Kidney (tissue), 14 donors: ENCODE results near the gene MFN1. TPM values are rescaled to one million over a fixed set of nuclear protein-coding genes. Genes with fewer than 3 reads are reported as not detected.

Experiments
- DNase-seq, 5 donors: peaks; one replicate each; pipeline ENCODE4 v3.0.0-alpha.2; 2013 to 2020
- FAIRE-seq: peaks from 2 replicates; lab custom pipeline; 2012; peaks lifted over from hg19 to GRCh38; lab: Jason Lieb, UNC
- H3K27ac ChIP-seq, 2 donors: one replicate each; pipeline ENCODE4 v1.7.0; 2013; ENCODE audit warnings: low read depth in 2 of 2, low read length in 2 of 2, inconsistent platforms in 1 of 2
- H3K27me3 ChIP-seq: one replicate; pipeline ENCODE4 v1.7.1; 2013; ENCODE audit warnings: low read length, inconsistent platforms; ENCODE audit not compliant: control insufficient read depth, insufficient read depth
- H3K36me3 ChIP-seq, 3 donors: one replicate each; pipeline versions ENCODE4 v1.7.0 to v1.7.1; 2013; ENCODE audit warnings: low read length in 3 of 3, control low read depth in 1 of 3, inconsistent platforms in 1 of 3; ENCODE audit not compliant: insufficient read depth in 3 of 3, control insufficient read depth in 2 of 3
- H3K4me1 ChIP-seq, 3 donors: one replicate each; pipeline versions ENCODE4 v1.7.0 to v1.7.1; 2013; ENCODE audit warnings: low read length in 3 of 3, inconsistent platforms in 1 of 3, low read depth in 1 of 3; ENCODE audit not compliant: control insufficient read depth in 2 of 3, insufficient read depth in 2 of 3
- H3K4me3 ChIP-seq, 3 donors: one replicate each; pipeline versions ENCODE4 v1.7.0 to v1.8.1; 2013; ENCODE audit warnings: low read length in 3 of 3, control low read depth in 1 of 3, inconsistent platforms in 1 of 3
- H3K9ac ChIP-seq, 3 donors: one replicate each; pipeline versions ENCODE4 v1.7.0 to v1.7.1; 2013; ENCODE audit warnings: low read length in 3 of 3, control low read depth in 1 of 3, inconsistent platforms in 1 of 3
- H3K9me3 ChIP-seq, 3 donors: one replicate each; pipeline versions ENCODE4 v1.7.0 to v1.7.1; 2013; ENCODE audit warnings: low read length in 3 of 3, control low read depth in 1 of 3, inconsistent platforms in 1 of 3; ENCODE audit not compliant: control insufficient read depth in 2 of 3, insufficient read depth in 1 of 3
- intact Hi-C: fragments of 100-400 bp; cut with DNase I; formaldehyde crosslinking; loops from one replicate; pipeline ENCODE4 v1.11.1; 2022
- polyA plus RNA-seq: library from polyadenylated mRNA; stranded (reverse); fragments of 350-450 nt; fragmentation: Illumina TruSeq; extraction: RNeasy Lipid Tissue Mini Kit (QIAGEN cat#74804); gene quantifications from one replicate; pipeline ENCODE4 v1.2.3, GENCODE V29; 2014; ENCODE audit warnings: low read depth, low replicate concordance; ENCODE audit not compliant: insufficient read depth
- total RNA-seq: library from RNA; stranded (reverse); fragmentation: NEBNext Ultra II Directional; extraction: Animal tissue kit (Norgen Biotek cat#: 25700); gene quantifications from one replicate; pipeline ENCODE4 v1.2.1, GENCODE V29; 2021
- TF ChIP-seq, protein P1 (sequence below): IDR thresholded peaks from 3 replicates; pipeline ENCODE4 v1.5.1; 2012; ENCODE audit warnings: mild to moderate bottlenecking, moderate library complexity, borderline replicate concordance; ENCODE audit not compliant: insufficient read depth; ENCODE audit errors: extremely low read depth
- donor health status: control.
- donor health status: control.
- donor health status: control.
- donor health status: control.
- donor health status: control.
- donor health status: DM: yes; HTN: yes; CAD: no.
- donor health status: Normal renal cell carcinoma (clear cell type).

The MFN1 gene
- total and polyA plus RNA-seq, 2 donors from 2014 or later, result 16.6 to 50.2 TPM

DNA sequence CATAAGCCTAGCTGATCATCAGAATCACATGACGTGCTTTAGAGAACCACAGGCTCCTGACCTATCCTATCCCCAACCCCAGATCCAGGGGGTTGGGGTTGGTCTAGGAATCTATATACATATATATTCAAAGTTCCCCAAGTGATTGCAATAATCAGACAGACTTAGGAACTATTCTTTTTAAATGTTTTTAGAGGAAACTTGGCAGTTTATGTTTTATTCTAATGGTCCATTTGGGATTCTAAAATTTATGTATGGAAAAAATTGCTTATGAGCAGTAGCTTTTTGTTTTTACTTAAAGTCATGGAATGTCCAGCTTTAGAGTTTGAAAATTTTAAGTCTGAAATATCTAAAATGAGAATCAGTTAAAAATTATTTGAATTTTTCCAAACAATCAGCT is 22.1 kb downstream of the MFN1 start:
- no peaks in the 10 kb centered on the region for H3K4me1 ChIP-seq
- H3K36me3 ChIP-seq, result peaks cover 0 to 22% (median 9%) of the 10 kb centered on the region in 3 donors
- FAIRE-seq (no peak), DNase-seq (no peak)
- H3K9me3 ChIP-seq, result no peaks in the 10 kb centered on the region
- H3K4me3 ChIP-seq, result no peak overlapping the region
- TF ChIP-seq, protein P1, sequence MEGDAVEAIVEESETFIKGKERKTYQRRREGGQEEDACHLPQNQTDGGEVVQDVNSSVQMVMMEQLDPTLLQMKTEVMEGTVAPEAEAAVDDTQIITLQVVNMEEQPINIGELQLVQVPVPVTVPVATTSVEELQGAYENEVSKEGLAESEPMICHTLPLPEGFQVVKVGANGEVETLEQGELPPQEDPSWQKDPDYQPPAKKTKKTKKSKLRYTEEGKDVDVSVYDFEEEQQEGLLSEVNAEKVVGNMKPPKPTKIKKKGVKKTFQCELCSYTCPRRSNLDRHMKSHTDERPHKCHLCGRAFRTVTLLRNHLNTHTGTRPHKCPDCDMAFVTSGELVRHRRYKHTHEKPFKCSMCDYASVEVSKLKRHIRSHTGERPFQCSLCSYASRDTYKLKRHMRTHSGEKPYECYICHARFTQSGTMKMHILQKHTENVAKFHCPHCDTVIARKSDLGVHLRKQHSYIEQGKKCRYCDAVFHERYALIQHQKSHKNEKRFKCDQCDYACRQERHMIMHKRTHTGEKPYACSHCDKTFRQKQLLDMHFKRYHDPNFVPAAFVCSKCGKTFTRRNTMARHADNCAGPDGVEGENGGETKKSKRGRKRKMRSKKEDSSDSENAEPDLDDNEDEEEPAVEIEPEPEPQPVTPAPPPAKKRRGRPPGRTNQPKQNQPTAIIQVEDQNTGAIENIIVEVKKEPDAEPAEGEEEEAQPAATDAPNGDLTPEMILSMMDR, result no peak
- H3K9ac ChIP-seq, result no peak overlapping the region
- H3K27me3 ChIP-seq, result no peaks in the 10 kb centered on the region
- intact Hi-C loops, result no loop called here
- no peak overlapping the region for H3K27ac ChIP-seq

DNA sequence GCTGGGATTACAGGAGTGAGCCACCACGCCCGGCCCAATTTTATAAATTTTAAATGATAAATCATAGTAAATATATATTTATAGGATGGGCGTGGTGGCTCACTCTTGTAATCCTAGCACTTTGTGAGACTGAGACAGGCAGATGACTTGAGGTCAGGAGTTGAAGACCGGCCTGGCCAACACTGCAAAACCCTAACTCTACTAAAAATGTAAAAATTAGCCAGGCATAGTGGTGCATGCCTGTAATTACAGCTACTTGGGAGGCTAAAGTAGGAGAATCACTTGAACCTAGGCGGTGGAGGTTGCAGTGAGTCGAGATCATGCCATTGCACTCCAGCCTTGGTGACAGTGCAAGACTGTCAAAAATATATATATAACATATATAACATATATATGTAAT is 26.4 kb downstream of the MFN1 start:
- Histone ChIP-seq H3K27ac (no peak overlapping the region), H3K27me3 (no peaks in the 10 kb centered on the region), H3K4me3 (no peak overlapping the region), H3K36me3 (peaks cover 4 to 8% (median 4%) of the 10 kb centered on the region in 3 donors), H3K9me3 (no peaks in the 10 kb centered on the region), H3K9ac (no peak overlapping the region), H3K4me1 (no peaks in the 10 kb centered on the region)
- intact Hi-C loops, result no loop called here
- DNase-seq (no peak), FAIRE-seq (no peak)
- TF ChIP-seq, protein P1, result no peak

DNA sequence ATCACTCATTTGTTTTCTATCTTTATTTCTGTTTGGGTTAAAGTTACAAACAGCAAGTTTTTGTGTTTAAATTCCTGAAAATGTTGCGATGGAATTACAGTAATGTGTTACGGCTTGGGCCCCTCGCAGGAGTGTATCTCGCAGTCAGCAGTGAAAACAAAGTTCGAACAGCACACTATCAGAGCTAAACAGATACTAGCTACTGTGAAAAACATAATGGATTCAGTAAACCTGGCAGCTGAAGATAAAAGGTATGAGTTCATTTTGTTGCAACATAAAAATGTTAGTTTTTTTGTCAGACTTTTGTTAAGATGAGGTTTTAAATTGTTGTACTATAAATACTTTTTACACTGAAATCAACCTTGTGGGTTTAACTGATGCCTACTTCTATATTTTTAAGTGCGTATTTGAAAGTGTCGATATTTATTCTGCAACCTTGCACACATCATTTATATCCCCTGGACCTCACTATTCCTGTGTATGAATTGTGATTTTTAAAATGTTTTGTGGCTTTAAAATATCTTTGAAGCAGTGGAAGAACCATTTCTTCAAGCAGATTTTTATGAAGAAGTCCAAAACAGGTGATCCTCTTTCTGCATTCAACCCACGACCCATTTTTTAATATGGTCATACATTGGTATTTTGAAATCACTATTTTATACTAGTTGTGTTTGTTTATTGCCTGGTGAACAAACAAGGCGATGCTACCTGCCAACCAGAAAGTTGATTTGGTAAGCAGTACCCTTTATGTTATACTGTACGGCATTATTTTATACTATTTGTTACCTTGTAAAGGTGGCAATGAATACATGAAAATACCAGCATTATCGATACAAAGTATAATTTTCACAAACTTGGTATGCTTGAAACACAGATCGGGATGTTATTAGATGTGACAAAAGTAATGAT is 27.8 kb downstream of the MFN1 start:
- FAIRE-seq (no peak), DNase-seq (no peak)
- no peaks in the 10 kb centered on the region for H3K27me3 ChIP-seq
- no peaks in the 10 kb centered on the region for H3K4me1 ChIP-seq
- H3K4me3 ChIP-seq, result no peak overlapping the region
- intact Hi-C loops, result no loop called here
- H3K9me3 ChIP-seq, result no peaks in the 10 kb centered on the region
- TF ChIP-seq, protein P1, result no peak
- no peak overlapping the region for H3K27ac ChIP-seq
- no peak overlapping the region for H3K9ac ChIP-seq
- H3K36me3 ChIP-seq, result peaks cover 4 to 12% (median 5%) of the 10 kb centered on the region in 3 donors
